Fibroblast of skin of abdomen (primary cell): ENCODE data around the gene GPR176.
A peak's percentile ranks its signal among the peaks of the same experiment; 100 is the strongest.

Experiments
- DNase-seq: peaks from one replicate; pipeline ENCODE4 v3.0.0-alpha.2; 2013

The GPR176 gene

DNA sequence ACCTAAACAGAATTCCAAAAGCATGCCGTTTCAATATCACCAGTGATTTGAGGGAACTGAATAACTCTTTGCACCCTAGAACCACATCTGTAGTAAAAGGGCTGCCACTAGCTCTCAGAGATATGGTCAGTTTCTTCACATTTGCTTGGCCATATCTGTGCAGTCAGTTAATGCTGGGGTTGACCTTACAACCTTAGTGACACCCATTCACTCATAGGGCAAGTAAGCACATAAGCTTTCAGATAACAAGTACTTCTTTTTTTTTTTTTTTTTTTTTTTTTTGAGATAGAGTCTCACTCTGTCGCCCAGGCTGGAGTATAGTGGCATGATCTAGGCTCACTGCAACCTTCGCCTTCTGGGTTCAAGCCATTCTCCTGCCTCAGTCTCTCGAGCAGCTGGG lies 117.0 kb downstream of the GPR176 start:
- no peak for DNase-seq

GRCh38 chr15:39801641-39802309 lies 118.3 kb downstream of the GPR176 start:
- no peak for DNase-seq

GRCh38 chr15:39799552-39800011 lies 120.5 kb downstream of the GPR176 start:
- DNase-seq, result no peak

DNA sequence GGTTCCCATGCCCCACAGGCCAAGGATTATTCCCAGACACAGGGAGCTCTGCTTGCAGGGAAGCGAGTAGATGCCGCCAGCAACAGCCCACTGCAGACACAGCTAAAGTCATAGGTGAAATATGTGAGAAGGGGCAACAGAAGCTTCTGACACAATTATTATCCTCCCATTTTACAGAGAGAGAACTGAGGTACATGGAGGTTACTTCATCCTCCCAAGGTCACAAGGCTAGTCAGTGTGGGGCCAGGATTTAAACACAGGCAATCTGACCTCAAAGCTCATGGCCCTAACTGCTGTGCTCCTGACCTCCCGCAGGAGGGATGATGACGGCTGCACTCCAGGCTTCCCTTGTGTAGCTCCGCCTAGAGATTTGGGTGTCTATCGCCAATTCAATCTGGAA lies 121.7 kb downstream of the GPR176 start:
- no peak for DNase-seq

DNA sequence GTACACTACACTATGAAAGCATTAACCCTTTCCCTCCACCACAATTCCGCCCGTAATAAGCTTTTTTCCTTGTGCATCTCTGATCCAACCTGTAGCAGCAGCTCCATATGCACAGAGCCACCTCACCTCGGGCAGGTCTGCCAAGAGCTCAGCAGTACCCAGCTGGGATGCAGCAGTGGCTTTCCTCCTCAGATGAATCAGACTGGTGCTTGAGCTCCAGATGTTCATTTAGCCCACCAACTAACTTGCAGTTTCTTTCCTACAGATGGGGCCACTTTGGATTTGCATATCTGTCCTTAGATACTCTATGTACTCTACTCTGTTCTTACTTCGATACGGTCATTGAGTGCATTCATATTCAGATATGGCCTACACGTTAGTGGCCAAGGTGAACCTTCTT lies 122.7 kb downstream of the GPR176 start:
- DNase-seq, result no peak

DNA sequence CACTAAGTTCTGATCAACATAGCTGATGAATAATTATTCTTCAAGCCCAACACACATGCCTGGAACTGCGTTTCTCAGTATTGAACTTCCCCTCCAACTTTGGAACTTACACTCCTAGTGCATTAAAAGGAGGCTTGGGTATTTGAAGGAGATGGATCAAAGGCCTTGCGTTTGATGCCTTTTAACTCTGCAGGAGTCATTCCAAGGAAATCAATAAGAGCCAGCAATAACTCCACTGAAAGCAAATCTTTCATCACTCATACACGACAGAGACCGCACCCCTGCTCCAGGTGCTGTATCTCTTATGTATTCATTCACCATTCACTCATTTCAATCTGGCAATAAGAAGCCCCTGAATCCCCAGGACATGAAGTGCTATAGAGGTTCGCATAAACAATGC lies 123.5 kb downstream of the GPR176 start:
- DNase-seq, result no peak

DNA sequence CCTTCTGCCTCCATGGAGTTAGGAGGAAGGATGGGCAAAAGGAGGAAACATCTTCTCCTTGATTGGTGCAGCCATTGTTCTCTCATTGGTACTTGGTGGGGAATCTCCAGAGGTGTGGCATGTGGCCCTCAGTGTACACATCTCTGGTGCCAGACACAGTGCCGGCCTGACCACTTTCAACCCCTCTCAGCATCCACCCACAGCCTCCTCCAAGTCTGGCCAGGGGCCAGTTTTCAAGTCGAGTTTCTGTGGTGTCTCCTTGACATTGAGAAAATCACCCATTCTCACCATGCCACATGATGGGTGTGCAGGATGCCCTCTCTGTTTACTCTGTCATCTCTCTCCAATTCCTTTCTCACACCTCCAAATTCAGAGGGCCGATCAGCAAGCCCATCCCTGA lies 124.6 kb downstream of the GPR176 start:
- DNase-seq, result no peak

DNA sequence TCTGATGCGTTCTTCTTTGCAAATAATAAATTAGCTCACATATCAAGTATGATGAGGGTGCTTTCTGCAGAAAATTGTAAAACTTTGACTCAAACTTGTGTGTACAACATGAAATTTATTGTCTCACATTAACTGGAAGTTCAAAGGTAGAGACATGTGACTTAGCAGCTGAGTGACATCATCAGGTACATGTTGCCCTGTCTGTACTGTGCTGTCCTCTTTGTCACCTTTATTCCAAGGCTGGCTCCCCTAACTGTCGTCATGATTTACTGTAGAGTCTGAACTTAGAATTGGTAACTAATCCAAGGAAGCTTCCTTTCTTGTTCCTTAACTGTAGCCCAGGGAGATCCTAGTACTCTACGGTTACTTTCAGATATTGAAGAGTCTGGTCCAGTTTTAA lies 125.1 kb downstream of the GPR176 start:
- DNase-seq, result no peak

DNA sequence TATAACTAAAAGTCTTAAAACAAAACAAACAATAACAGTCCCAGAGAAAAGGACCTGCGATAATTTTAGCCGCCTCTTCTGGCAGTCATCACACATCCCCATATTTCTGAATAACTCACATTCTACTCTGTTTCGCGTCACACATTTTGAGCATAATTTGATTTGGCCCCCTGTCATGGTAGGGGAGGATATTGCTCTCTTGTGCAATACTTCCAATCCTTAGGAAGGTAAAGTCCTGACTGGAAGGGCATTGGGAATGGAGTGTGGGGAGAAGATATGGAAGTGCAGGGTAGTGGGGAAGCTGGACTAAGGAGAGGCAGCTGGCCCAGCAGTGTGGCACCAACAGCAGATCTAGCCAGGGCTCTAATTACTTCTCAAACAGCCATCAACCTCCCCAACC lies 126.1 kb downstream of the GPR176 start:
- no peak for DNase-seq

GRCh38 chr15:39792844-39793335 lies 127.2 kb downstream of the GPR176 start:
- DNase-seq, result no peak

DNA sequence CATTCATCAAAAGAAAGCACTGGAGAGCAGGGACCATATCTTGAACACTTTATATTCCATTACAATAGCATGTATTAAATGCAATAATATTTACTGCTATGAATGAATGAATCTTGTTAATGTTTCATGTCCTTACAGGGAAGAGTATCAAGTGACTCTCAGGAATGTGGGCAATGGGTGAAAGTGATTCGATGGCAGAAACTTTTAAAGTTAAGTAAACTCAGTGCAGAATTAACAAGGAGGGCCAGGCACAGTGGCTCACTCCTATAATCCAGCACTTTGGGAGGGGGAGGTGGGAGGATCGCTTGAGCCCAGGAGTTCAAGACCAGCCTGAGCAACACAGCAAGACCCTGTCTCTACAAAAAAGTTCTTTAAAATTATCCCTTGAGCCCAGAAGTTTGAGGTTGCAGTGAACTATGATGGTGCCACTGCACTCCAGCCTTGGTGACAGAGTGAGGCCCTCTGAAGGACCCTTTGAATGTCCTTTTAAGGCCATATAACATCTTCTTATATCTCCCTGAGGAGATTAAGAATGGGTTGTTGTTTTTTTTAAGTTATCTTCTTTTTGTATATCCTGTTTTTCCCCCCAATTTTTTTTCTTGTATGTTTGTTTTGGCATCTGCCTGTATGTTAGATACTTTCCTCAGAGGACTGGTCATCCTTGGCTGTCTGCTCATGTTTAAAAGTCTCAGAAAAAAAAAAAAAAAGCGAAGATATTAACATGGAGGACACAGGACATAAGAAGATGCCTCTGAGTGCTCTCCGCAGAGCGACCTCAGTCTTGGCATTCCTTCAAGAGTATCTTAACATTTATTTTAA lies 127.8 kb downstream of the GPR176 start:
- no peak for DNase-seq

GRCh38 chr15:39789736-39790135 lies 130.3 kb downstream of the GPR176 start:
- no peak for DNase-seq

DNA sequence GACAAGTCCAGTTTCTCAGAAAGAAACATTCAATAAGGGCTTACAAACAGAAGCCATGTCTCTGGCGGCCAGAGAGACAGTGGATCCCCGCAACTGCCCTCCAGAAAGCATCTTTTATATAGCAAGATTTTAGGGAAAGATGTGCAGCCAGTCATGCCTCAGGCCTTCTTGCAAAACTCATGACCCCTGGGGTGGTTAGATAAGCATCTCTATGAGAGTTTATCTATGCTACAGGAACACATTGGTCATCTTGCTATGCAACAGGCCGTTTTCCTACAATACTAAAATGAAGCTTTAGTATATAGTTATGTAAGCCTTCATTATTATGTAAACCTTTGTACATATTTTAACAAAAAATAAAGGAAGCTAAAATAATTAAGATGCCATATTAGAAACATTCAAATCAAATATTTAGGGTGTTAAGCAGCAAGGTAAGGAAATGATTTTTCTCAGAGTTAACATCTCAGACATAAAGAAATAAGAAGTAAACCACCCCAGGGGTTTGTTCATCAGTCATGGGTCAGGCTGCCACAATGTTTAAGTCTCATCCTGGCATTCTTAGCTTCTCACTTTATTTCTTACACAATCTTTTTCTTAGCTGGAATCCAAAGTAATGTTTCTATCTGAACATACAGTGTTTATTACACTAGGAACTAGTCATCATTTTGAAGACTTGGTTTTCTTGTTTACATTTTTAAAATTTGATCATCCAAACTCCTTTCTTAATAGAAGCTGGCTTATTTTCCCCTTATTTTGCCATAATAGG lies 131.1 kb downstream of the GPR176 start:
- DNase-seq, result peak; percentile 32

DNA sequence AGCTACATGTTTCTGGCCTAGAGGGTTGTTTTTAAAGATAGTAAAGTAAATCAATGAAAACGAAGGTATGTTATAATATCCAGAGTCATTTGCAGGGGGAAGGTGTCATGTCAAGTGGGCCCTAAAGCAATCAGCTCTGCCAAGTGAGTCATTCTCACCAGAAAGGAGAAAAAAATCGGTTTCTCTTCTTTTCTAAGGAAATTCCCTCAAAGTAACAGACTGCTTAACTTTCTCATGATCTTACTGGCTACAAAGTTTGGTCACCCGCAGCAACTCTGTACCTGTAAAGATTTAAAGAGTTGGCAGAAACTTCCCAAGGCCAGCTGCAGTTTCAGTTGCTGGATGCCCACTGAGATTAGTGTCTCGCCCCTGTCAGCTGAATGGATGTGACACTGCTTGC lies 132.0 kb downstream of the GPR176 start:
- DNase-seq, result no peak

GRCh38 chr15:39787479-39787878 lies 132.6 kb downstream of the GPR176 start:
- no peak for DNase-seq

- DNase-seq, result peak; percentile 73
Measured at GRCh38 chr15:39786447-39787056, 133.5 kb downstream of the GPR176 start.

GRCh38 chr15:39785841-39786240 lies 134.2 kb downstream of the GPR176 start:
- DNase-seq, result no peak

DNA sequence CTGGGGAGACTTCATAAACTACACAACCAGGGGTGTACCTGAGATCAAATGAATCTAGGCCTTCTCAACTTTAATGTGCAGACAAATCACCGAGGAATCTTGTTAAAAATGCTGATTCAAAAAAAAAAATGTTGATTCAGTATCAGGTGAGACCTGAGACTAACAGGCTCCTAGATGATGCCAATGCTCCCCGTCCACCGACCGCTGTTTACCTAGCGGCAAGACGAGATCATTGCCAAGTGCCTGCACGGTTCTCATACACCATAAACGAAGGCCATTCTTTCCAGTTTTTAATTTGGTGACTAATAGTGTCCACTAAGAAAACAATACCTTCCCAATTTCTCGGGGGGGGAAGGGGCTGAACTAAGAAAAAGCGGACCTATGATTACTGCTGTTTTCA lies 134.9 kb downstream of the GPR176 start:
- no peak for DNase-seq

DNA sequence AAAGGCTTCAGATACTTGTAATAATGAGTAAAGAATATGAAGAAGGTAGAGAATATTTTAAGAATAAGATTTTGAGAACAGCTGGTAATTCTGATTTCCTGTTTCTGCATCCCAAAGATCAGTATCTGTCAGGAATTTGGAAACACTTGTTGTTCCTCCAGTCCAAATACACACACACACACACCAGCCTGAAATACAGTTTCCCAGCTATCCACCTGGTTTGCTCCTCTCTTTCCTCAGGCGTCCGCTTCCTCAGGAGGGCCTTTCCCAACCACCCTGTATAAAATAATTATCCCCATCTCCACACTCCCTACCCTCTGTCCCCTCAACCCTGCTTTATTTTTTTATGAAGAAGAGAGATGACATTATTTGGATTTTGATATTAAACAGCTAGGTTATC lies 135.4 kb downstream of the GPR176 start:
- no peak for DNase-seq

DNA sequence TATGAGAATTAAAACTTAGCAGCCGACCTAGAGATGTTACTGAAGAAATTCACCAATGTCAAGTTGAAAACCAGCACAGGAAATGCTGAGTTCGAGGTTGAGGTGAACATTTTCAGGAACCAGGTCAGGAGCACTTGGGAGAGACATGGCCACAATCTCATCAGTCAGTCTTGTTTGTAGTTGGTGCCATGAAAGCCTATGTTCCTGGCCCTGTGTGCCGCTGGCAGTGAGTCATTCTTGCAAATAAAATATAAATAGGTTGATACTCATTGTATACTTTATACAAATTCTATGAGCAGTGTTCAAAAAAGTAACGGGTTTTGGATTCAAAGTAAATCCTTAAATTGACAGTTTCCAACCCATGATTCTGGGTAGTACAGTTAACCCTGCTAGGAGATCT lies 135.9 kb downstream of the GPR176 start:
- no peak for DNase-seq

- no peak for DNase-seq
Measured at GRCh38 chr15:39783244-39783820, 136.7 kb downstream of the GPR176 start.

DNA sequence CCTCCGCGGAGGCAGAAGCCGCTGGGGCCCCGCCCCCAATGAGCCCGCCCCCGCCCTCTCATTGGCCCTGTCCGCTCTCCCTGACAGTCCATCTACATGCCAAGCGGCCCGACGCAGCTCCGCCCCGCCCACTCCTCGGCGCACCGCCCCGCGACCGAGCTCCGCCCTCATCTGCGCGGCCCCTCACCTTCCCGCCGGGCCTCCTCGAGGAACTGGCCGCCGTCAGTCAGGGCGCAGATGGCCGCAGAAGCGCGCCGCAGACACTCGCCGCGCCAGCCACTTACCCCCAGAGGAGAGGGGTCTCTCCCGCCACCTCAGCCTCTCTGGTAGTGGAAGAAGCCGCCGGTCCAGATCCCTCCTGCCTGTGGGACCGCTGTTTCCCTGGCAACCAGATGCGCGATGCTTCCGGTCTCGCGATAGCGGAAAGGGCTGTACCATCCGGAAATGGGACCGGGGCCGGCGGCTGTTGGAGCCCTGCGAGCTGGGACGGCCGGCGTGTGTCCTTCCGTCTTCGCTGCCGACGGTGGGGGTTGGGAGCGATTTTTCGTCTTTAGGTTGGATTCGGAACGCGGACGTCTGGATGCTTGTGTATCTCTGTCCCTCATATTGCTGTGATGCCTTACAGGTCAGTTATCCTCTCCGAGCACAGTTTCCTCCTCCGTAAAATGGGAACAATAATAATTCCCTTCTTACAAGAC lies 137.5 kb downstream of the GPR176 start, which contains the start of gene FSIP1:
TSS of gene FSIP1 (minus strand) at position 401 of the 698 bp plus-strand sequence. CDS start 6,317 bp downstream, outside the sequence.
- peak; percentile 98 for DNase-seq
